Measurements from ENCODE around the gene ANTXRL.
"Not testable (repeated sequence)": the region's sequence is repeated elsewhere in the genome, so short reads cannot be mapped to it uniquely, and the experiment has no call there.

The ANTXRL gene

DNA sequence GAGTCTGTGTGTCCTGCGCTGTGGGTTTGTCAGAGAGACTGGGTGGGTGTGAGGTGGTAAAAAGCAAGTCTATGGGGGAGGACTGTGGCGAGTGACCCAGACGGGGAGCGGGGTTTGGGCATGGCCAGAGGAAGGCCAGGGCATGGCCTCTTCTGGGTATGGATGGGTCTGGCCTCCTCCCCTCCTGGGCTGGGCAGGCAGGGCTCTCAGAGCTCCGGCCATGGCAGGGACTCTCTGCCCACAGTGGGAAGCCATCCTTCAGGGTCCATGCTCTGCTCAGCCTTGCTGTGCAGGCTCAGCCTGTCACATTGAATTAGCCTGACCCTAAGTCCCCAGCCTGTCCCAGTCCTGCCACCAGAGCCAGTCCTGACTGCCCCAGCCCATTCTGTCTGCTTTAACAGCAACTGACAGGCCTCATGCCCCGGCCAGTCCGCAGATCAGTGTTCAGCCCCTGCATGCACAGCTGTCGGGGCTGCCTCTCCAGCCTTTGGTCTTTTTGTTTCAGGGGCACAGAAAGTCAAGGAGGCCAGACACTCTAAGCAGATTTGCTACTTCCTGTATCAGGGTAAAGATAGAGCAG is 7.9 kb downstream of the ANTXRL start:
- DNase-seq (ENCODE audit: low read depth) = no peak

DNA sequence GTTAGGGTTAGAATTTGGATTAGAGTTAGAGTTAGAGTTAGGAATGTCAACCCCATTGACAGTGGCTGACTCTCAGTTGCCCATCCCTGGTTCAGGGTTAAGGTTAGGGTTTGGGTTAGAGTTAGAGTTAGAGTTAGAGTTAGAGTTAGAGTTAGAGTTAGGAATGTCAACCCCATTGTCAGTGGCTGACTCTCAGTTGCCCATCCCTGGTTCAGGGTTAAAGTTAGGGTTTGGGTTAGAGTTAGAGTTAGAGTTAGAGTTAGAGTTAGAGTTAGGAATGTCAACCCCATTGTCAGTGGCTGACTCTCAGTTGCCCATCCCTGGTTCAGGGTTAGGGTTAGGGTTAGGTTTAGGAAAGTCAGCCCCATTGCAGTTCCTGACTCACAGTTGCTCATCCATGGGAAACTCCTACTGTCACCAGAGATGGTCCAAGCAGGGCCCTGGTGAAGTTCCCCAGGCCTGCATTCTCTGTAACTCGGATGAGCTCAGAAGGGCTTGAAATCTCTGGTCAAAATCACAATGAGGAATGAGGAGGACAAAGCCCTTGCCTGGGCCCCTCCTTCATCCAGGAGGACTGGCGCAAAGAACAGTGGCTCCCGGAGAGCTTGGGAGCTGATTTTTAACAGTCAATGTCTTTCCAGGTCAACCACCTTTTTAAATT is 8.7 kb downstream of the ANTXRL start:
- not testable (repeated sequence) for DNase-seq (ENCODE audit: low read depth)

DNA sequence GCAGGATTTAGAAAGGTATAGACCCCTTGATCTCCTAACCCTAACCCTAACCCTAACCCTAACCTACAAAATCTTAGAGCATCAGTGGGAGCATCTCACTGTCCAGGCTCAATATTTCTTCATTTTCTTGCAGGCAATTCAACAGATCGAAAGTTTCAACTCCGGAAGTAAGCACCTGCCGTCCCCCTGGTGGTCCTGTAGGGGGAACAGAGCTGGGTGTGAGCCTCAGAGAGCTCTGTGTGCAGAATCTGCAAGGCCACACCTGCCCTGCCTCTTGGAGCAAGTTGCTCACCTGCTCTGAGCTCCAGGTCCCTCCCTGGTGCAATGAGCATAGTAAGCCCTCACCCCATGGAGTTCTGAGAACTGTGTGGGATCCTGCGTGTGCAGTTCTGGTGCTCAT is 9.3 kb downstream of the ANTXRL start:
- not testable (repeated sequence) for DNase-seq (ENCODE audit: low read depth)

DNA sequence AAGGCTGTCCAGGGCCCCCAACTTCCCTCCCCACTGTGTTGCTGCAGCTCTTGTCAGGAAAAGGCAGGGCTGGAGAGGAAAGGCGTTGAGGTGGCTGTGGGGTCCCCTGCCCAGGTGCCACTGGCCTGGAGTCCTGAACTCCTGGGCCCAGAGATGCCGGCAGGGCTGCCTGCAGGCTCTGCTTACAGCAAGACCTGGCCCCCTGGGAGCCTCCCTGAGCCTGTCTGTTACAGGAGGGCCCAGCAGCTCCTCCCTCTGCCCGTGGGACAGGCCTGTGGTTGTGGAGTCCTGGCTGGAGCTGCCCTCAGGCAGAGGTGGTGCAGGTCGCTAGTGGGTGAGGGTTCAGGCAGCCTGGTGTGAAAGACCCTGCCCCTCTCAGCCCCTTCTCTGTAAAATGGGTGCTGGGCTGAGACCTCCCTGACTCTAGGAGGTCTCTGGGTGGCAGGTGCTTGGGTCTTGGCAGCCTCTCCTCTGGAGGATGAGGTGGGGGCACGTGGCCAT is 9.9 kb downstream of the ANTXRL start:
- no peak for DNase-seq (ENCODE audit: low read depth)

DNA sequence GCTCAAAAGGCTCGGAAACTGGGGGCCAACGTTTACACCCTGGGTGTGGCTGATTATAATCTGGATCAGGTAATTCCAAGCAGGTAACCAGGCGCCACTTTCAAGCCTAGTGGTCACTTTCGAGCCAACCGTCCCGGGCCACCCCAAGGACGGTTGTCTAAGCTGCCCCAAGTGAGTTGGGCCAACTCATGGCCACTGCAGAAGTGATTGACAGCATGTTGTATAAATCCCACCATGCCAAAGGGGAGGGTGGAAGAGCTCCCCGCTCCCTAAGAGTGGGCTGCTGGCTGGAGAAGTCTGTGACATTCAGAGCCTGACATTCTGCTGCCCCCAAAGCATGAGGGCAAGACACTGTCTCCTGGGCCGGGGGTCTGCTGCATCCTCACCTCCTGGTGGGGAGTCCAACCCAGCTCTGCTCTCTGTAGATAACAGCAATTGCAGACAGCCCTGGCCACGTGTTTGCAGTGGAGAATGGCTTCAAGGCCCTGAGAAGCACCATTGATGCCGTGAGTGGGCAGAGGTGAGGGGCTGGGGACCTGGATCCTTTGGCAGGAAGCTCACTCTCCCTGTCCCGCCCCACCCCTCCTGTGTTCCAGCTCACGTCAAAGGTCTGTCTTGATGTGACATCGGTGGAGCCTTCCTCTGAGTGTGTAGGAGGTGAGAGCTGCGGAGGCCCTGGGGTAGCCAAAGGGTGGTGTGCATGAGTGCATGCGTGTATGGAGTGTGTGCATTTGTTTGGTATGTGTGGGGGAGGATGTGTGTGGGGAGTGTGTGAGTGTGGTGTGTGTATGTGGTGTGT is 10.8 kb downstream of the ANTXRL start:
- no peak for DNase-seq (ENCODE audit: low read depth)

DNA sequence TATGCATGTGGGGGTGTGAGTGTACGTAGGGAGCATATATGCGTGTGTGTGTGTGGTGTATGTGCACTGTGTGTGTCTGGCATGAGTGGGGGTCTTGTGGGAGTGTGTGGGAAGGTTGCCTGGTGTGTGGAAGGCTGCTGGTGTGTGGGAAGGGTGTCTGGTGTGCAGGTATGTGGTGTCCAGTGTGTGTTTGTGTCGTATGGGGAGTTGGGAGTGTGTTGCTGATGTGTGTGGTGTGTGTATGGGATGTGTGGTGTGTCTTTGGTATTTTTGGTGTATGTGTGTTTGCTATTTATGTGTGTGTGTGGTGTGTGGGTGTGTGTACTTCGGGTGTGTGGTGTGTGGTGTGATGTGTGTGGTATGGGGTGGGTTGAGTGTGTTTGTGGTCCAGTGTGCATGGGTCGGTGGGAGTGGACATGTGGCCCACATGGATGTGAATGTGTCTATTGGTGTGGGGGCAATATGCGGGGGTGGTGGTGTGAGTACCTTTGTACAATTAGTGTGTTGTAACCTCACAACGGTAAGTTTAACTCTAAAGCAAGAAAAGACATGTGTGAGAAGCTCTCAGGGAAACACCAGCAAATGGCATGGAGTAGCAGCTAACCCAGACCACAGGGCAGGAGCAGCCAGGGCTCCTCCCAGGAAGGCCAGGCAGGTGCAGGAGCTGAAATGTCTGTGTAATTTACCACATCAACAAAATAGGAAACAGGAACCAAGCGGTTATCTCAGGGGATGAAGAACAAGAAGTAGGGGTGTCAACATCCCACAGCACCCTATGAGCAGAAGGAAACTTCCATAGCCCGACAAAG is 11.9 kb downstream of the ANTXRL start:
- no peak for DNase-seq (ENCODE audit: low read depth)

DNA sequence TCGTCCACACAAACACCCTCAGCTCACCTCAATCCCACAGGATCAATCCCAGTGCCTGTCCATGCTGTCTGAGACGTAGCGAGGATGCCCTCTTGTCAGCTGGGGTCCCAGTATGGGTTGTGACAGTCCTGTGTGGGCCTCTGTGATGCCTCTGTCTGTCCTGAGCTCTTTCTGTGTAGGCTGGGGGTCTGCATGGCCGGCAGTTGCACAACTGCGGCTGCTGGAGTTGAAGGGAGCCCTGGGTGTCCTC is 12.4 kb downstream of the ANTXRL start:
- DNase-seq (ENCODE audit: low read depth) = no peak

DNA sequence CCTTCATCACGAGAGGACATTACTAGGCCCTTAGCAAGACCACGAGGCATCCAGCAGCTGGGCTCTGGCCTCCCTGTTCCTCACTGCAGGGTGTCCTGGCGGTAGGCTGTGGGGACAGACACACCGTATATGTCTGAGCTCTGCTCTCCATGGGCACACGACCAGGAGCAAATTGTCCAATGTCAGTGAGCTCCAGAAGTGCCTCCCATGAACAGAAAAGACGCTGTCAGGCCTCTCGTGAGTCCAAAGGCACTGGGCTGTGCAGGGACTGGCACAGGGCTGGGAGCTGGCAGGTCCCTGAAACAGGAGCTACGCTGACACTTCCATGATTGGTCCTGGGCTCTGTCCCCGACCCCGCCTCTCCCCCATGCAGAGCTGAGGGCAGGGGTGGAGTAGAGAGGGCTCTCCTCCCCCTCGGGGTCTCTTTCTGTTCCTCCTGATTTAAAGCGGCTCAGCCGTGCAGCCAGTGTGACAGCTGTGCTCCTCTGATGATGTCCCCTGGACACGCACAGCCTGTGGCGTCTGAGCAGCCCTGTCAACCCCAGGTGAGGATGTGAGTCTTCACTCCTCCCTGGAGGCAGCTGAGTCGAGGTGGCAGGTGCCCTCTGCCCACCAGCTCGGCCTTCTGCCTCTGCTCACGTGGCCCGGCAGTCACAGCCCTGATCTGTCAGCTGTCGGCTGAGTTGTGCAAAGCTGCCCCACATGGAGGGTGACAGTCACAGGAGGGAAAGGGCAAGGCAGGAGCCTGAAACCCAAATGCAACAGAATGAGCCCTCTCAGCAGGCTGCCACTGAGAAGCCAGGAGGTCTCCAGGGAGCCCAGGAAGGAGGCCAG is 13.0 kb downstream of the ANTXRL start:
- DNase-seq (ENCODE audit: low read depth) = no peak

DNA sequence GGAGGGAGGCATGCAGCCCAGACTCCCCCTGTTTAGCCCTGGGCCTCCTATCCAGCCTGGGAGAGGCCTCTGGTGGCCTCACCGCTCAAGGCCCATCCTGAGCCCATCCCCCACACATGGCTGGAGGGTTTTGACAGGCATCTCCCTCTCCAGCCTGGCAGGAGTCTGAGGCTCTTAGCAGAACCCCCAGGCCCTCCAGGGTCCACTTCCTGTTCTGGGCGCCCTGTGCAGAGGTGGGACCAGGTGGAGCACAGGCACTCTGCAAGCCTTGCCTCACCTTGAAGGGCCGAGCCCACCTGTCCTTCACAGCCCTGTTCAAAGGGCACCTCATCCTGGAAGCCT is 13.5 kb downstream of the ANTXRL start:
- DNase-seq (ENCODE audit: low read depth) = not testable (repeated sequence)

DNA sequence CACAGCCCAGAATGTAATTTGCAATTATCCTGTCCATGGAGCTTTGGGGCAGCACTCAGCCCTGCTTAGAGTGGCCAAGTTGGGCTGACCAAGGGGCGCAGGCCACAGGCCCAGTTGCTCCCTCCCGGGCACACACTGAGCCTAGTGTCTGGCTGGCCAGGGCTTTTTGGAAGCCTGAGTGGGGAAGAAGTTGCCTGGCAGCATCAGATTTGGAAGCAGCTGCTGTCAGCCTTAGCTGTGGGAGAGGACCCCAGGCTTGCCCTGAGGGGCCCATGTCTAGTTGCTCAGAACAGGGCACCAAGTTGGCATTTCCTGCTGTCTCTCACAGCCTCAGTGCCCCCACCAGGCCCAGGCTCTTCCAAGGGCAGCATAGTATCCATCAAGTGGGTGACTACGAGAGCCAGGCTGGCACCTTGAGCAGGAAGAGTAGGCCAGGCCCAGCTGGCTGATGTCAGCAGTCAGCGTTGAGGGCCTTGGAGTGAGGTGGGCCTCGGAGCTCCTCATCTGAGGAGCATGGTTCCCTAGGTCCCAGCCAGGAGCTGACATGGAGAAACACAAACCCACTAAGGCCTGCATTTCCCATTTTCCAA is 14.4 kb downstream of the ANTXRL start:
- no peak for DNase-seq (ENCODE audit: low read depth)

DNA sequence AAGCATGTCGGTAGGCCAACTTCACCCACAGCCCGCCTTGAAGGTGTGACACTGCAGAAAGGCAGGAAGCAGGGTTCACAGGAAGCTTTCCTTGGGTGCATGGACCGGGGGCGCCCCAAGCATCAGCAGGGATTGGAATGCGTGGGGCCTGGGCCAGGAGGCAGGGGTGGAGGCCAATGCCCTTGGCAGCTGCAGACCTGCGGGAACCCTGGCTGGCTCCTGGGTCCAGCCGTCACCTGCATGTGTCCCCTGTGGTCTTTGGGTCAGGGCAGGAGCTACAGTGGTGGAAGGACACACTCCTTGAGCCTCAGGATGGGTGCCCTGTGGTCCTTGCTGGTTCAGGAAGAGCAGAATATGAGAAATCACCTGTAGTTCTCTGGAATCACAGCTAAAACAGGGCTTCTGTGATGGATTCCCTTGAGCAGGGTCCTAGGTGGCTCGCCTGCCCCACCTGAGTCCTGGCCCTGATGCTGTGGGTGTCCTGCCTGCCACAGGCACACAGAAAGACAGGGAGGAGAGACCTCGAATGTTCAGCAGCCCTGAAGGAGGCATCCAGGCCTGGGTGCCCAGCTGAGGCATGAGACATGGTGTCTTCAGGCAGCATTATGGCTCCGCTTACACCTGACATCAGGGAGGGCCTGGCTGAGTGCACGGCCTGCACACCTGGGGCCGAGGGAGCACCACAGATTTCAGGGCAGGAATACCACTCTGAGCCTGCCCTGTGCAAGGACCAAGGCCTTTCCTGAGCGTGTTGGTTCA is 15.1 kb downstream of the ANTXRL start:
- DNase-seq (ENCODE audit: low read depth) = no peak

DNA sequence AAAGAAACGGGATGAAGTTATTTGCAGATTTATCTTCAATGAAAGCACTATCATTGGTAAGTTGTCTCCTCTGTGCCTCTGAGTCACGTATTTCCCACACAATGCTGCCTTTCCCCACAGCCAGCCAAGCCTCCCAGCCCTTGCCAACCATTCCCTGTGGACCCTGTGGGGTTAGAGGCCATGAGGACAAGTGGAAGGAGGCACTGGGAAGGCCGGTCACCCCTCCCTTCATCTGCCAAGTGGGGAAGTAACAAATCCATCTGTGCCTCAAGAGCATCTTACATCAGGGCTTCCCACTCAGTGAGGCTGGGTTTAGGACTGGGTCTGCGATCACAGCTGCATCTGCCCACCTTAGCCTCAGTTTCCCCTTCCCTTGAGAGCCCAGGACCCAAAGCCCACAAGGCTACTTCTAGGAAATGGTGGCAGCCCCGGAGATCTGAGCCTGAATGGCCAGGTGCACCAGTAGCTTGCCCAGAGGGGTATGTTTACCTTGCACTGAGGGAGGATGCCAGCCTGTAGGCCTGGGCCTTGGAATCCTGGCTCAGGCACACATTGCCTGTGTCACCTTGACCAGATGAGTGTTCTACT is 16.1 kb downstream of the ANTXRL start:
- DNase-seq (ENCODE audit: low read depth) = not testable (repeated sequence)

DNA sequence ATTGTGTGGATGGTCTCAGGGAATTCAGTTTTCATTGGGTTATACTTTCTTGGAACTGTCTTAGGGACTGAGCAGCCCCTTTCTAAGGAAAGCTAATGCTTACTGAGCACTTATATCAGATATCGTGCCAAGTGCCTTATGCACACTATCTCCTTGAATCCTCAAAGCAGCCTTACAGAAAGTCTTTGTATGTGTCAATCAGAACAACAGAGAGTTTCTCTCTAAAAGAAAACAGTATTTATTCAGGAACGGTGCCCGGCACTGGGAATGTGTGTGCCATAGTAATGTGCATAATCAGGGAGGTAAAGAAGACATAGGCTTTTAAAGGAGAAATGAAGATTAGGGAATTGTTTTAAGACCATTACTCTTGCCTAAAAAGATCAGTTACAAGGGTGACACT is 17.3 kb downstream of the ANTXRL start:
- DNase-seq (ENCODE audit: low read depth) = no peak

DNA sequence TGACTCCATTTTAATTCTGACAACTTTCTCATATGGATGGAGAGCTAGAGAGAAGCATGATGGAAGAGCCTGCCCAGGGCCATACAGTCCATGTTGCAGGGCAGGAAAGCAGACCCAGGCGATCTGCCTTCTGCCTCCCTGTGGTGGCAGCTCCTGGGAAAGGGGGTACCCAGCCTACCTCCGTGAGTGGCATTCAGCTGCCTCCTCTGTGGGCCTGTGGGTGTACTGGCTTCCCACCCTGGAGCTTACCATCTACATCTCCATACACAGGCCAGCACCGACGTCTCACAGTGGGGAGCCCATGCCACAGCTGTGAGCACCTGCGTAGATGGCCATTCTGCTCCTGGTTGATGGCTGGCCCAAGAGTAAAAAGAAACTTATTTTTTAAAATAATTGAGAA is 17.9 kb downstream of the ANTXRL start:
- not testable (repeated sequence) for DNase-seq (ENCODE audit: low read depth)

DNA sequence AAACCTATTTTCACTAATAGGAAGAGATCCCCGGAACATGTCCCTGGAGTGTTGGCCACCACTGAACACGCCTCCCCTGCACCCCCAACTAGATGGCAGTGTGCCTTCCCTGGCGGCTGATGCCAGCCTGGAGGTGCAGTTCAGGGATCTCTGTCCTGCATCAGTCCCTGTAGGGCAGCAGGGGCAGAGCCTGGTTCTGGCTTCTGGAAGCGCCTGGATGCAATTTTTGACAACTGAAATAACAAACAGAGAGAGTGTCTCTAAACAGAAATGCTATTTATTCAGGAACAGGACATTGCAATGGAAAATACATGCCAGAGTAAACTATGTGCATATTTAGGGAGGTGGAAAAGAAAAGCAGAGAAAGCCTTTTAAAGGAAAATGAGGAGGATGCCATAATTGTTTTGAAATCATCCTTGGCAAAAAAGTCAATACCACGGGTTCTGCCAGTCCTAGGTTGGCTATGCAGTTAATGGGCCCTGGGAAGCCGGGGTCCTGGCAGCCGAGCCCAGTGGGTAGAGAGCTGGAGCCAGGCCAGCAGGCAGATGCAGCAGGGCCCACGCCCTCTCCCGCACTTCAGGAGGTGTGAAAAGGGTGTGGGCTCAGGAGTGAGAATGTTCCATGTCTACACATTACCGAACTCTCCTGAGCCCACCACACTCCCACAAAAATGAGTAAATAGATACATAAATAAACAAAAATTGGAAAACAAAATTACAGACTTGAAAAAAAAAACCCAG is 18.5 kb downstream of the ANTXRL start:
- DNase-seq (ENCODE audit: low read depth) = no peak

DNA sequence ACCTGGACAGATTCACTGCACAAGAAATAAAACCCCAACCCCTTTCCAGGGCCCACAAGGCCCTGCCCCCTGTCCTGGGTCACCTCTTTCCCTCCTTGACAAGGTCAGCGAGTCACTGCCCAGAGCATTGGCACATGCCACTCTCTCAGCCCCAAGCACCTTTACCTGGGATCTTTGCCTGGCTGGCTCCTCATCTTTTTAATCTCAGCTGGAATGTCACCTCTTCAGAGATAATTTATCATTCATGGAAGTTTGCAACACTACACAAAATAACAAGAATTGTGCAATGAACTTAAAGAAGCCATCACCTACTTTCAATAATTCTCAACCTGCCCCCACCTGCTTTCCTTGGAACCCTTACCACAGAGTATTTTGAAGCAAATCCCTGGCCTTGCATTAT is 19.2 kb downstream of the ANTXRL start:
- no peak for DNase-seq (ENCODE audit: low read depth)

DNA sequence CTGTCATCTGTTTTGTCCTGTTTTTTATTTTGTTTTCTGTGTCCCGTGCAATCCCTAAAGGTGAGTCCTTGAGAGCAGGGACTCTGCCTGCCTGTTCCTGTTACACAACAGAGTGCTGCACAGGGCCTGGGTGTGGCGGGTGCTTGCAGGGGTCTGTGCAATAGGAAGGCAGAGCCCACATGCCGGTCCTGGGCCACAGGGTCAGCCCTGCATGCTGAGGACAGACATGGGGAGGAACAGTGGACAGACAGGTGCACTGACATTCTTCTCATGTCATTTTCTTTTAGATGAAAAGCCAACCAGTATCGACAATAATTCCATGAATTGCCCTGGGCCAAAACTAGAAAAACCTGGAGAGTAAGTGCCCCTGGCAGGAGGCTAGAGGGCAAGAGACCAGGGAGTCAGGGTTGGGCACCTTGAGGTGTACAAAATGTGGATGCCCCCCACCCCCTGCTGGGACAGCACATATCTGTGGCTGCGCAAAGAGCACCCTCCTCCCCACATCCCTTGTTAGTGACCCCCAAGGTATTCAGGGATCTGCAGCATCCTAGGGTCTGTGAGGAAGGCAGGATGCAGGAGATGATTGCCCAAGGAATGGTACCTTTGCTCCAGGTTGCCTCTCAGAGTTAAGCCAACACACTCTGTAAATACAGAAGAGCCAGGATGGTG is 19.9 kb downstream of the ANTXRL start:
- DNase-seq (ENCODE audit: low read depth) = no peak

DNA sequence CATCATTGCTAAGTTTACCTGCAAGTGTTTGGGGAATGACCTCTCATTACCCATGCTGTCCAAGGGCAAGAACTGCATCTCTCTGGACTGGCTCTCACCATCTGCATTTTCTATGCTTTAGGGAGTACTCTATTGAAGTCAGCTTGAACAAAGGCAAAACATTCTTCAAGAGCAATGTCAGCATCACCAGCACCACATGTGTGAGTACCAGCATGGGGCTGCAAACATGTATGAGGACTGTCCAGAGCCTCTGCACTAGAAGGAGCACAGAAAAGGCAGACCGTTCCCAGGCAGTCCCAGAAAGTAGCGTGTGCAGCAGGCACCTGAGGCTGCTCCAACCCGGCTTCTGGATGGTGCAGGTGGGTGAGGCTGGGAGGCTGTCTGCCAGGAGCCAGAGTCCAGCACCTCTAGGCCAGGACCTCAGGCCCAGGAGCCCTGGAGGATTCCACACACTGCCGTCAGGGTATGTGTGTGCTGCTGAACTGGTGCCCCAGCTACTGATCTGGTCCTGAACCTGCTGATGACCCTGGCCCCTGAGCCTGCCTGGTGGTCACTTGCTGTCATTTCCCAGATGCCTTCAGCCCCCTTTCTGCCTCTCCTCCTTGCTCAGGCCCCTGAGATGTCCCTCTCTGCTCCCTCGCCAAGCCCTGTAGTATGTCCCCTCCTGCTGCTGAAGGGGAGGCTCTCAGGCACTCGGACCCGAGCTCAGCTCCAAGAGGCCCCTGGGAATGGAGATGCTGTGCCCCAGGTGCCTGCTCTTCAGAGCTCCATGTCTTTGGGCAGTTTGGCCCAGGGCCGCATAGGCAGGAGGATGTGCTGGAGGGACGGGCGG is 20.7 kb downstream of the ANTXRL start:
- no peak for DNase-seq (ENCODE audit: low read depth)
